GM12878 (cell line): Measurements from ENCODE around the gene LDHAL6A. TPM values are rescaled to one million over a fixed set of nuclear protein-coding genes. Genes with fewer than 3 reads are reported as not detected.

Experiments
- ATAC-seq: fragments of 200-7000 bp; cut with Tn5 transposase; 3 replicates; pipeline ENCODE4 v1.9.1; 2020; ENCODE audit warnings: mild to moderate bottlenecking, moderate library complexity
- BruUV-seq: library from RNA; stranded (reverse); fragments of 400-500 nt; replicated peaks from 2 replicates; lab custom pipeline; 2021; lab: Mats Ljungman, UMichigan
- CTCF ChIA-PET: fragments of 300-600 bp; sonication (Branson Sonifier 250); formaldehyde crosslinking; extraction: SDS; loops from one replicate; lab custom pipeline; 2021; ENCODE audit warnings: inconsistent platforms; lab: Yijun Ruan, JAX
- POLR2A ChIA-PET: fragments of 350-600 bp; formaldehyde crosslinking; extraction: SDS; loops from one replicate; lab custom pipeline; 2021; ENCODE audit warnings: inconsistent platforms; lab: Charles Lee
- RAD21 ChIA-PET: fragments of 300-600 bp; sonication (Branson Sonifier 250); formaldehyde crosslinking; loops from one replicate; lab custom pipeline; 2023; ENCODE audit warnings: antibody characterized with exemption; ENCODE audit not compliant: unreplicated experiment; lab: Charles Lee
- SMC1A ChIA-PET: fragments of 300-600 bp; sonication (Branson Sonifier 250); formaldehyde crosslinking; loops from one replicate; lab custom pipeline; 2023; ENCODE audit not compliant: unreplicated experiment, uncharacterized antibody; lab: Charles Lee
- DNase-seq: peaks from one replicate; pipeline ENCODE4 v3.0.0-alpha.2; 2011; ENCODE audit warnings: low read depth, low spot score
- FAIRE-seq: peaks from 3 replicates; lab custom pipeline; 2011; peaks lifted over from hg19 to GRCh38; lab: Jason Lieb, UNC
- H2AFZ ChIP-seq: 2 replicates; pipeline ENCODE4 v1.6.0; 2011; ENCODE audit warnings: low read depth, low read length, control low read depth; ENCODE audit not compliant: control insufficient read depth
- H3K27ac ChIP-seq: 2 replicates; pipeline ENCODE4 v1.5.1; 2011; ENCODE audit warnings: control low read depth; ENCODE audit not compliant: control insufficient read depth, insufficient read depth
- H3K27me3 ChIP-seq, 2 experiments: replicated peaks in 1 of 2; 2 replicates each; pipeline versions ENCODE4 v1.6.0 to v1.6.1; 2011; ENCODE audit warnings: low read length in 1 of 2; ENCODE audit not compliant: control insufficient read depth in 2 of 2, insufficient read depth in 2 of 2
- H3K36me3 ChIP-seq, 2 experiments: 2 replicates each; pipeline ENCODE4 v1.5.1; 2011; ENCODE audit warnings: low read length in 1 of 2; ENCODE audit not compliant: control insufficient read depth in 2 of 2, insufficient read depth in 2 of 2
- H3K4me1 ChIP-seq: 2 replicates; pipeline ENCODE4 v1.6.1; 2011; ENCODE audit warnings: mild to moderate bottlenecking, low read length, moderate library complexity, mixed read lengths; ENCODE audit not compliant: control insufficient read depth, insufficient read depth
- H3K4me2 ChIP-seq: 2 replicates; pipeline ENCODE4 v1.6.0; 2011; ENCODE audit warnings: control low read depth; ENCODE audit not compliant: control insufficient read depth, insufficient read depth
- H3K4me3 ChIP-seq: fragments of 200-600 bp; sonication (generic); 2 replicates; pipeline ENCODE4 v1.5.1; 2016
- H3K79me2 ChIP-seq: 2 replicates; pipeline ENCODE4 v1.6.0; 2011; ENCODE audit warnings: low read length; ENCODE audit not compliant: control insufficient read depth, insufficient read depth
- H3K9ac ChIP-seq: 2 replicates; pipeline ENCODE4 v1.8.0; 2011; ENCODE audit warnings: low read length, control low read depth, mixed read lengths; ENCODE audit not compliant: control insufficient read depth, insufficient read depth
- H3K9me3 ChIP-seq: replicated peaks from 3 replicates; pipeline ENCODE4 v1.5.1; 2011; ENCODE audit warnings: mild to moderate bottlenecking, low read length; ENCODE audit not compliant: control insufficient read depth, insufficient read depth
- H4K20me1 ChIP-seq: 2 replicates; pipeline ENCODE4 v1.6.0; 2011; ENCODE audit not compliant: control insufficient read depth, insufficient read depth
- ATF7 ChIP-seq: fragments of 450-650 bp; IDR thresholded peaks from 2 replicates; pipeline ENCODE4 v1.6.1; 2016; ENCODE audit warnings: low read depth, mild to moderate bottlenecking
- CUX1 ChIP-seq: IDR thresholded peaks from 2 replicates; pipeline ENCODE4 v1.6.1; 2012; ENCODE audit warnings: improper control_type of control experiment, low read depth, low read length; ENCODE audit not compliant: insufficient replicate concordance
- EP300 ChIP-seq, 2 experiments: fragments of 150-350 bp in 1 of 2; IDR thresholded peaks; 2 replicates each; pipeline ENCODE4 v1.6.1; 2011 to 2012; ENCODE audit warnings: low read depth in 2 of 2, low read length in 2 of 2, borderline replicate concordance in 1 of 2, improper control_type of control experiment in 1 of 2, inconsistent platforms in 1 of 2; ENCODE audit not compliant: control insufficient read depth in 1 of 2
- POU2F2 ChIP-seq: IDR thresholded peaks from 3 replicates; pipeline ENCODE4 v1.6.1; 2011; ENCODE audit warnings: low read depth, mild to moderate bottlenecking, low read length, borderline replicate concordance
- RAD51 ChIP-seq: fragments of 450-650 bp; IDR thresholded peaks from 2 replicates; pipeline ENCODE4 v1.6.1; 2016; ENCODE audit warnings: moderate library complexity, mild to moderate bottlenecking, inconsistent platforms
- SIX5 ChIP-seq: IDR thresholded peaks from 2 replicates; pipeline ENCODE4 v1.6.1; 2011; ENCODE audit warnings: mild to moderate bottlenecking, low read depth, low read length, moderate library complexity; ENCODE audit not compliant: severe bottlenecking
- SREBF1 ChIP-seq: IDR thresholded peaks from 2 replicates; pipeline ENCODE4 v1.6.1; 2012; ENCODE audit warnings: mild to moderate bottlenecking, low read length
- ZNF384 ChIP-seq: IDR thresholded peaks from 2 replicates; pipeline ENCODE4 v1.6.1; 2012; ENCODE audit warnings: low read depth, mild to moderate bottlenecking, low read length, improper control_type of control experiment, borderline replicate concordance
- WGBS: methylation state at CpG from one replicate; pipeline ENCODE4 v1.1.6; 2016; ENCODE audit warnings: low lambda C conversion rate; ENCODE audit not compliant: insufficient replicate concordance, insufficient coverage; ENCODE audit errors: missing lambda C conversion rate; 5-methylcytosine and 5-hydroxymethylcytosine counted together
- in situ Hi-C: fragments of 300-500 bp; cut with MboI; formaldehyde crosslinking; loops from 9 replicates; pipeline ENCODE4 v1.14.3; 2018; ENCODE audit warnings: mixed read lengths
- intact Hi-C: fragments of 100-400 bp; cut with micrococcal nuclease; formaldehyde crosslinking; loops from one replicate; pipeline ENCODE4 v1.14.2; 2022; ENCODE audit not compliant: unreplicated experiment
- polyA plus RNA-seq, 11 experiments: library from polyadenylated mRNA; depleted of rRNA in 4 of 11; unstranded in 6 of 11; stranded (reverse) in 5 of 11; fragments of >200 nt; fragmentation: Nextera tagmentation in 4 of 11; fragmentation: Illumina TruSeq in 1 of 11; extraction: Ambion mirVana in 4 of 11; extraction: Trizol in 1 of 11; gene quantifications; 1 replicate in 1 of 11; 2 replicates in 10 of 11; pipeline versions ENCODE4 v1.2.1 to v1.2.3, GENCODE V29; 2011 to 2016; ENCODE audit warnings: inconsistent platforms in 2 of 11, missing spikeins in 2 of 11, low read depth in 1 of 11
- total RNA-seq, 4 experiments: library from RNA; depleted of rRNA in 3 of 4; stranded (reverse); fragments of >200 nt in 3 of 4; fragmentation: Illumina TruSeq in 1 of 4; extraction: Trizol in 1 of 4; gene quantifications; 2 replicates each; pipeline versions ENCODE4 v1.2.1 to v1.2.3, GENCODE V29; 2013 to 2021
- TF ChIP-seq, protein P1 (sequence below): IDR thresholded peaks from 2 replicates; pipeline ENCODE4 v1.6.1; 2012; ENCODE audit warnings: mild to moderate bottlenecking, low read depth, low read length
- TF ChIP-seq, protein P2 (sequence below): IDR thresholded peaks from 2 replicates; pipeline ENCODE4 v1.6.1; 2012; ENCODE audit warnings: low read depth, low read length, improper control_type of control experiment

LDHAL6A gene
- total and polyA plus RNA-seq, 10 of the 15 experiments (the other 5 are each of a cell fraction or from before 2014, with no cell fraction given), result 0.03 to 0.11 (median 0.09) TPM; not detected in 7

GRCh38 chr11:18491924-18492323, 36.3 kb downstream of the LDHAL6A start:
- Histone ChIP-seq H3K27ac (no peak overlapping the region), H4K20me1 (no peaks in the 10 kb centered on the region), H2AFZ (no peak overlapping the region), H3K36me3 (peaks cover 2 to 9% of the 10 kb centered on the region in 2 experiments; a peak in 3 of 4 replicates), H3K4me1 (no peaks in the 10 kb centered on the region), H3K4me3 (no peak overlapping the region), H3K9ac (no peak overlapping the region), H3K4me2 (no peak overlapping the region), H3K79me2 (no peaks in the 10 kb centered on the region), H3K27me3 (no peaks in the 10 kb centered on the region), H3K9me3 (no peaks in the 10 kb centered on the region)
- FAIRE-seq (no peak), DNase-seq (no peak), ATAC-seq (no peak)
- intact Hi-C loops (no loop called here), in situ Hi-C loops (no loop called here)
- 97% methylated on average over 2 of the region's 2 CpGs for WGBS
- ChIA-PET RAD21 (no interaction called here), POLR2A (interaction anchor here (0.5 kb wide), 1 partner anchor 48 kb away, joined by 5 read pairs; no protein-coding TSS in a partner anchor), SMC1A (interaction anchor here (1.1 to 1.7 kb wide), 3 partner anchors 11 to 49 kb away, joined by 3 to 6 read pairs (median 3); no protein-coding TSS in a partner anchor), CTCF (interaction anchor here (0.7 kb wide), 1 partner anchor 248 kb away, joined by 3 read pairs; no protein-coding TSS in a partner anchor)
- BruUV-seq, result no TSS peak
- TF ChIP-seq SREBF1, result no peak
- no peak for TF ChIP-seq RAD51
- no peak for TF ChIP-seq ATF7
- TF ChIP-seq, protein P1, sequence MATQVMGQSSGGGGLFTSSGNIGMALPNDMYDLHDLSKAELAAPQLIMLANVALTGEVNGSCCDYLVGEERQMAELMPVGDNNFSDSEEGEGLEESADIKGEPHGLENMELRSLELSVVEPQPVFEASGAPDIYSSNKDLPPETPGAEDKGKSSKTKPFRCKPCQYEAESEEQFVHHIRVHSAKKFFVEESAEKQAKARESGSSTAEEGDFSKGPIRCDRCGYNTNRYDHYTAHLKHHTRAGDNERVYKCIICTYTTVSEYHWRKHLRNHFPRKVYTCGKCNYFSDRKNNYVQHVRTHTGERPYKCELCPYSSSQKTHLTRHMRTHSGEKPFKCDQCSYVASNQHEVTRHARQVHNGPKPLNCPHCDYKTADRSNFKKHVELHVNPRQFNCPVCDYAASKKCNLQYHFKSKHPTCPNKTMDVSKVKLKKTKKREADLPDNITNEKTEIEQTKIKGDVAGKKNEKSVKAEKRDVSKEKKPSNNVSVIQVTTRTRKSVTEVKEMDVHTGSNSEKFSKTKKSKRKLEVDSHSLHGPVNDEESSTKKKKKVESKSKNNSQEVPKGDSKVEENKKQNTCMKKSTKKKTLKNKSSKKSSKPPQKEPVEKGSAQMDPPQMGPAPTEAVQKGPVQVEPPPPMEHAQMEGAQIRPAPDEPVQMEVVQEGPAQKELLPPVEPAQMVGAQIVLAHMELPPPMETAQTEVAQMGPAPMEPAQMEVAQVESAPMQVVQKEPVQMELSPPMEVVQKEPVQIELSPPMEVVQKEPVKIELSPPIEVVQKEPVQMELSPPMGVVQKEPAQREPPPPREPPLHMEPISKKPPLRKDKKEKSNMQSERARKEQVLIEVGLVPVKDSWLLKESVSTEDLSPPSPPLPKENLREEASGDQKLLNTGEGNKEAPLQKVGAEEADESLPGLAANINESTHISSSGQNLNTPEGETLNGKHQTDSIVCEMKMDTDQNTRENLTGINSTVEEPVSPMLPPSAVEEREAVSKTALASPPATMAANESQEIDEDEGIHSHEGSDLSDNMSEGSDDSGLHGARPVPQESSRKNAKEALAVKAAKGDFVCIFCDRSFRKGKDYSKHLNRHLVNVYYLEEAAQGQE, result no peak
- no peak for TF ChIP-seq EP300 (IDR thresholded peaks at IDR 0.05; ENCODE audit: borderline replicate concordance in 1 of 2, control insufficient read depth in 1 of 2, low read depth in 2 of 2, low read length in 2 of 2)
- TF ChIP-seq POU2F2, result no peak
- no peak for TF ChIP-seq SIX5
- TF ChIP-seq, protein P2, sequence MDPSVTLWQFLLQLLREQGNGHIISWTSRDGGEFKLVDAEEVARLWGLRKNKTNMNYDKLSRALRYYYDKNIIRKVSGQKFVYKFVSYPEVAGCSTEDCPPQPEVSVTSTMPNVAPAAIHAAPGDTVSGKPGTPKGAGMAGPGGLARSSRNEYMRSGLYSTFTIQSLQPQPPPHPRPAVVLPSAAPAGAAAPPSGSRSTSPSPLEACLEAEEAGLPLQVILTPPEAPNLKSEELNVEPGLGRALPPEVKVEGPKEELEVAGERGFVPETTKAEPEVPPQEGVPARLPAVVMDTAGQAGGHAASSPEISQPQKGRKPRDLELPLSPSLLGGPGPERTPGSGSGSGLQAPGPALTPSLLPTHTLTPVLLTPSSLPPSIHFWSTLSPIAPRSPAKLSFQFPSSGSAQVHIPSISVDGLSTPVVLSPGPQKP, result no peak
- TF ChIP-seq ZNF384, result no peak
- TF ChIP-seq CUX1, result no peak
